Endothelial cell of hepatic sinusoid (primary cell): ENCODE results near the gene VSTM1.

Source experiments
- in situ Hi-C: cut with HindIII; loops from 2 replicates; pipeline ENCODE4 v1.10.0; 2017; ENCODE audit warnings: low sequenced_read_pairs

The VSTM1 gene

GRCh38 chr19:54014920-54015560 lies 48.7 kb downstream of the VSTM1 start:
- in situ Hi-C loops: no loop called here

- in situ Hi-C loops: no loop called here
Measured at GRCh38 chr19:54013866-54014265, 49.8 kb downstream of the VSTM1 start.

- in situ Hi-C loops: no loop called here
Measured at GRCh38 chr19:54011507-54012211, 52.0 kb downstream of the VSTM1 start.

- in situ Hi-C loops: no loop called here
Measured at GRCh38 chr19:54010474-54010873, 53.2 kb downstream of the VSTM1 start.

GRCh38 chr19:54009440-54009839 lies 54.3 kb downstream of the VSTM1 start:
- in situ Hi-C loops: no loop called here

GRCh38 chr19:54002495-54003315 lies 61.0 kb downstream of the VSTM1 start:
- in situ Hi-C loops: no loop called here

- in situ Hi-C loops: no loop called here
Measured at GRCh38 chr19:54001496-54001895, 62.2 kb downstream of the VSTM1 start.

- in situ Hi-C loops: no loop called here
Measured at GRCh38 chr19:53999694-54000093, 64.0 kb downstream of the VSTM1 start.

GRCh38 chr19:53998223-53998622 lies 65.5 kb downstream of the VSTM1 start:
- in situ Hi-C loops: no loop called here

GRCh38 chr19:53994811-53995210 lies 68.9 kb downstream of the VSTM1 start:
- in situ Hi-C loops: no loop called here

- in situ Hi-C loops: no loop called here
Measured at GRCh38 chr19:53993448-53993847, 70.2 kb downstream of the VSTM1 start.

- in situ Hi-C loops: no loop called here
Measured at GRCh38 chr19:53992815-53993214, 70.9 kb downstream of the VSTM1 start.

- in situ Hi-C loops: no loop called here
Measured at GRCh38 chr19:53992211-53992610, 71.5 kb downstream of the VSTM1 start.

- in situ Hi-C loops: no loop called here
Measured at GRCh38 chr19:53991224-53992113, 72.2 kb downstream of the VSTM1 start, which contains the start of gene CACNG6. CACNG6 (plus strand) TSS chr19:53991637; CDS start chr19:53992878, 1,241 bp downstream.
